GM15510 (cell line): ENCODE measurements around the gene HTR2A.

Experiments used
- POLR2A ChIP-seq: IDR thresholded peaks from 3 replicates; pipeline ENCODE4 v1.6.1; 2011; ENCODE audit warnings: borderline replicate concordance; ENCODE audit not compliant: insufficient read length; ENCODE audit errors: extremely low read depth

HTR2A gene

DNA sequence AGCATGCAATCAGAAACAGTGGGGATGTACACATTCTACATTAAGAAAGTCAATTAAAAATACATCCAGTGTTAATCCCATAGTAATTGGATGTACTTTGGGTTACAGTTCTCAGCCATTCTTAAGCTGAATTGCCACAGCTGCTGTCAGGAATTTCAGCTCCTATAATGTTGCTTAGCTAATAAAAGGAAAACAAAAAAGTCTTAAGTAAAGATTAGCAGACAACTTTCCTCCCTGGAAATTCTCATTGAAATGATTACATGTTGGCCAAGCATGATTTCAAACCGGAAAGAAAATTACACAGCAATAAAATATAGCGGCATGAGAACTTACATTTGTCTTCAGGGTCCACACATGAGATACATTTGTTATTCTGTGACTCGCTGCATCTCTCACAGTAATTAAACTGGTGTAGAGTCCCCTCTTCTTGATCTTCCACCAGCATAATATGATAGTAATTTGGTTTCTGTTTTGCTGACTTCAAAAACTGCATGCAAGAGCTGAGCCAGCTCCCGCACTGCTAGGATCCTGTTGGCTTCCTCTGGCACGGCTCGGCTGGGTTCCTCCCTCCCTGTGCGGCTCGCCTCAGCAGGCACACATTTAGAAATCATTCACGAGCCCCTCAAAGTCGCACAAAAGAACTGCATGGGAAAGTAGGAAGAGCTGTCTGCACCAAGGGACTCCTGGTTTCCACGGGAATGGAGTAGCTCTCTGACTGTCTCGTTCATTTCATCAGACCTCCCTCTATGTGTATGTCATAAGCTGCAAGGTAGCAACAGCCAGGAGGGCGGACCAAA, at the start of gene HTR2A:
TSS of gene HTR2A (minus strand) at position 713 of the 797 bp plus-strand sequence. CDS start 1,147 bp downstream, outside the sequence.
- TF ChIP-seq POLR2A: no peak

- no peak for TF ChIP-seq POLR2A
Observed at GRCh38 chr13:46936525-46936924, 39.7 kb upstream of the HTR2A start.

DNA sequence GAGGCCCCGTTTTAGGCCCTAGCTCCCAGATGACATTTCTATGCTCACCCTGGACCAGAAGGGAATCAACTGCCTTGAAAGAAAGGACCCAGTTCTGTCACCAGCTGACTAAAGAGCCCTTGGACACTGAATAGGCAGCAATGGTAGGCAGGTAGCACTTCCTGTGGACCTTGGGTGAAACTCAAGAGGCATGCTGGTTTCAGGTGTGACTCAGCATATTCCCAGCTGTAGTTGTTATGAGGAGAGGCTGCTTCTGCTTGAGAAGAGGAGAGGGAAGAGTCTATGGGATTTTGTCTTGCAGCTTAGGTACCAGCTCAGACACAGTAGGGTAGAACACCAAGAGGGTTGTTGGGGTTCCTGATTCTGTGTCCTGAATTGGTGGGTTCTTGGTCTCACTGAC, 37.9 kb upstream of the HTR2A start:
- TF ChIP-seq POLR2A: no peak

DNA sequence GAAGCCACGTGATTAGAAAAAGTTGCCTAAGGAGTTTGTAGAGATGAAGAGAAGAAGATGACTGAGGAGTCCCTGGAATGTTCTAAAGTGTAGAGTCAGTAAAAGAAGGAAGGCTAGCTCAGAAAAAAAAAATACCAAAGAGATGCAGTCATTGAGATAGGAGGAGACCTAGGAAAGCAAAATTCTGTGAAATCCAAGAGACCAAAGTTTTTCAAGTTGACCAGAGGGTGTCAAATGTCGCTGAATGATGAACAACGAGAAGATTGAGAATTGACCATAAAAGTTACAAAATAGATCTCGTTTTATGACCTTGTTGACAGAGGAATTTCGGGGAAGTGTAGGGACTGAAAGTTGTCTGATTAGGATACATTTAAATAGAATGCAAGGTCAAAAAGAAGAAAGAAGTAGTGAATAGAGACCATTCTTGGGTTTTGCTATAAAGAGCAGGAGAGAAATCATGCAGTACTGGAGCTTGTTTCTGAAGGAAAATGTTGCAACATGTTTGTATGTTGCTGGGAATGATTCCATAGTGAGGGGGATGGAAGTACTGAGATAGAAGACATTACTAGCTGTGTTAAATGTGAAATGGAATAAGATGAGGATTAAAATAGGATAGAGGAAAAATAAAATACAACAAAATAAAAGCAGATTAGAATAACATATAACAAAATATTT, 30.2 kb upstream of the HTR2A start:
- TF ChIP-seq POLR2A: no peak

- no peak for TF ChIP-seq POLR2A
Observed at GRCh38 chr13:46925486-46925885, 28.6 kb upstream of the HTR2A start.

DNA sequence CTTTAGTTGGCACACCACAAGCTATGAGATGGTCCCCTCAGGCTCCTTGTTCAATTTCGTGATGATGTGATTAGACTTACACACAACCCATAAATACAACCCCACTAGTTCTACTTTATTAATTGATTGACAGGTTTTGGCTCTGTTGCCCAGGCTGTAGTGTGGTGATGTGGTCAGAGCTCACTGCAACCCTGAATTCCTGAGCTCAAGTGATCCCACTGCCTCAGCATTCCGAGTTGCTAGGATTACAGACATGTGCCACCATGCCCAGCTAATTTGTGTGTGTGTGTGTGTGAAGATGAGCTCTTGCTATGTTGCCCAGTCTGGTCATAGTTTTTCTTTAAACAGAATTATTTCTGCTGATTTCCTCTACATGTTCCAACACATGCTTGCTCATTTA, 17.5 kb upstream of the HTR2A start:
- no peak for TF ChIP-seq POLR2A

GRCh38 chr13:46913757-46914156, 16.9 kb upstream of the HTR2A start:
- TF ChIP-seq POLR2A: no peak

GRCh38 chr13:46909042-46909441, 12.2 kb upstream of the HTR2A start:
- no peak for TF ChIP-seq POLR2A

DNA sequence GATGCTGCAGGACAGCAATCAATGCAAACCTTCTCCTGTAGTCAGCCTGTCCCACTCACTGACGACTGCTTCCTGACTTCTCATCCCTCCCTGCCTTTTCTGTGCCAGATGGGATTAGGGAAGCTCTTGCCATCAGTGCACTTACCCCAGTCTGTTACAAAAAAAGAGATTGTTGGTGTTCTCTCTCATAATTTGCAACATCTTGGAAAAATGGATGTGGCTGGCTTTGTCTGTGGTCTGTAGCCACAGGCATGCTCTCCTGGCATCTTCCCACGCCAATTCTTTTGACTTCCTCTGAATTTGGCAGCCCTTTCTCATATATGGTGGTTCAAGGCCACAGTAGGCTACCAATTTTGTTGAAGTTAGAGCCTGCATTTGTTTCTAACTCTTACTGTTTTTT, 11.6 kb upstream of the HTR2A start:
- no peak for TF ChIP-seq POLR2A

GRCh38 chr13:46906405-46906804, 9.6 kb upstream of the HTR2A start:
- TF ChIP-seq POLR2A: no peak

- TF ChIP-seq POLR2A: no peak
Observed at GRCh38 chr13:46905249-46905648, 8.4 kb upstream of the HTR2A start.

DNA sequence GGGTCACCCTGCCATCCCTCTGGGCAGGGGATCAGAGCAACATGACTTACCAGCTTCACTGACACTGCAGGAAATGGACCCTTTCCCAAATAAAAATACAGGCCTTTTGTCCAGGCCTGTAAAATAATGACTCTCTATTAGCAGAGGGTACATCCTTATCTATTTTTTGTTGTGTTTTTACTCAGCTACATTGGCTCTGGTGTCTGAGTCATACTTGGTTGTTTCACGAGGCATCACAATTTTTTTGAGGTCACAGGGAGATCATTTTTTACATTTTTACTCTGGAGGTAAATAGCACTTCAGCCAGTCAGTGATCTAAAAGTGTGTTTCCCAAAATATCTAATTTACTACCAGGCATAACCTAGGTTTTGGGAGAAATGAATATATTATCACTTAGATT, 6.9 kb upstream of the HTR2A start:
- TF ChIP-seq POLR2A: no peak

- no peak for TF ChIP-seq POLR2A
Observed at GRCh38 chr13:46901721-46902120, 4.9 kb upstream of the HTR2A start.

GRCh38 chr13:46899801-46900200, 2.9 kb upstream of the HTR2A start:
- TF ChIP-seq POLR2A: no peak

- no peak for TF ChIP-seq POLR2A
Observed at GRCh38 chr13:46895381-46895780, 1.5 kb downstream of the HTR2A start.

DNA sequence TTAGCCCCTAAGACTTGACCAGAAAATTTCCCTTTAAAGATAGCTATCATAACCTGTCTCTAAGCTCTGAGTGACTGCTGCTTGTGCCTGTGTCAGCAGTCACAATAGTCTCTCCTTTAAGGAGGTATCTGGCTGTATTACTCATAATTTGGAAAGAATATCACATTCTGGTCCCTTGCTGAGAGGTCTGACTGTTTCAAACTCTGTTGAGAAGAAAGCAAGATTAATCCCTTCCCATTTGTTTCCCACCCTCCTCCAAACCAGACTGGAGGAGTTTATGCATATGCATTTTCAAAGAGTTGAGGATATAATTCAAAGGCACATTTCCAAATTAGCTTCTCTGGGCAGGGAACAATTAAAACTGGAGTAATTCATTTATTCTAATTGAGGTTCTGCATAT, 2.3 kb downstream of the HTR2A start:
- no peak for TF ChIP-seq POLR2A
